NCI-H2081 (cell line): Measurements from ENCODE around the gene C1orf52.

Experiments used
- DNase-seq, 2 experiments: peaks; one replicate each; lab custom pipeline; 2025; lab: John Stamatoyannopoulos, UW

The C1orf52 gene

DNA sequence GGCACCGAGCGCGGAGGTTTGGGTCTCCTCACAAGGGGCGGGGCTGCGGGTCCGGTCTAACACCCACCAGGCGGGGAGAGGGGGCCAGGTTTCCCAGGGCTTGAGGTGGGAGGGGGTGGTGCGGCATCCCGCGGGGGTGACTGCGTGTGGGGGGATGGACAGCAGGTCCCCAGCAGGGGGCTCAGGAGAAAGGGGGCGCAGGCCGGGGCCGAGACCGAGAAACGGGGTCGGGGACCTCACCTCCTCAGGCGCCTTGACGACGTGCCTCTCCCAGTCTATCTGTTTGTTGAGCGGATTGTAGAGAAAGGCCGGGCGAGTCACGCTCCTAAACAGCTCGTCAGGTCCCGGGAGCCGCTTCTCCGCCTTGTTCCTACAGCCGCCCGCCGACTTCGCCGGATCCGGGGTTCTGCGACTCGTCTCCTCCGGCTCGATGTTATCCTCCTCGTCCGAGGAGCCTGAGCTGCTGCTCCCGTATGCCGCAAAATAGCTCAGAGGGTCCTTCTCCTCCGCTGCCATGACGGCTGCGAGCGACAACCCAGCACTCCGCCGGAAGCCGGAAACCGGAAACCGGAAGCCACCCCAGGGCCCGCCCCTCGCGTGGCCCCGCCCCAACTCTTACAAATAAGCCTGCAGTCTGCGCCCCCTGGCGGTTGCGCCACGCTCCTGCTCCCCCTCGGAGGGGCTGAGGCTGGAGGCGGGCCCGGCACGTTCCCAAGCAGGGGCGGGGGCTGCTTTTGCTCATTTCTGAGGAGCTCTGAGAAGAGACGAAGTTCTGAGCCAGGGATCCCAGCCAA lies at the start of gene C1orf52:
TSS of gene C1orf52 (minus strand) at position 545 of the 794 bp plus-strand sequence. CDS start at position 516, 29 bp downstream.
- peak; percentile 82 to 89 for DNase-seq

DNA sequence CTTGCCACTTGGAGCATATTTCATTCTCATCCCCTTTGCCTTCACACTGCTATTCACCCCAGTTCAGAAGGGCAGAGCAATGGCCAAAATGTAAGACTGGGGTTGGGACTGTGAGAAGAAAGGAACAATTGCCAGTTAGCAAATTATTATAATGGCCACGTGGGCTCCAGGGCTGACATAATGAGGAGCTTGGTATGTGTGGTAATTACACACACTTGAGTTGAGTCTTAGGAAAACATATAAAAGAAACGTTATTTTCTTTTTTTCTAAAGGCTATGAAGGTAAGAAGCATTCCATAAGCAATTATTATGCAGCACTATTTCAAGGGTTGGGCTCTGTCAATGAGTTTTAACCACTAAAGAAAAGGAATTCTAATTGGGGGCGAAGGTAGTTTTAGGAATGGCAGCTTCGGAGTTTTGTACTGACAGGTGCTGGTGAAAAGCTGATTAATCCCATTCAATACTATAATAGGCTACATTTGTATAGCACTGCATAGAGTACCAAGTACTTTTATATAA lies 49.4 kb upstream of the C1orf52 start:
- no peak for DNase-seq

DNA sequence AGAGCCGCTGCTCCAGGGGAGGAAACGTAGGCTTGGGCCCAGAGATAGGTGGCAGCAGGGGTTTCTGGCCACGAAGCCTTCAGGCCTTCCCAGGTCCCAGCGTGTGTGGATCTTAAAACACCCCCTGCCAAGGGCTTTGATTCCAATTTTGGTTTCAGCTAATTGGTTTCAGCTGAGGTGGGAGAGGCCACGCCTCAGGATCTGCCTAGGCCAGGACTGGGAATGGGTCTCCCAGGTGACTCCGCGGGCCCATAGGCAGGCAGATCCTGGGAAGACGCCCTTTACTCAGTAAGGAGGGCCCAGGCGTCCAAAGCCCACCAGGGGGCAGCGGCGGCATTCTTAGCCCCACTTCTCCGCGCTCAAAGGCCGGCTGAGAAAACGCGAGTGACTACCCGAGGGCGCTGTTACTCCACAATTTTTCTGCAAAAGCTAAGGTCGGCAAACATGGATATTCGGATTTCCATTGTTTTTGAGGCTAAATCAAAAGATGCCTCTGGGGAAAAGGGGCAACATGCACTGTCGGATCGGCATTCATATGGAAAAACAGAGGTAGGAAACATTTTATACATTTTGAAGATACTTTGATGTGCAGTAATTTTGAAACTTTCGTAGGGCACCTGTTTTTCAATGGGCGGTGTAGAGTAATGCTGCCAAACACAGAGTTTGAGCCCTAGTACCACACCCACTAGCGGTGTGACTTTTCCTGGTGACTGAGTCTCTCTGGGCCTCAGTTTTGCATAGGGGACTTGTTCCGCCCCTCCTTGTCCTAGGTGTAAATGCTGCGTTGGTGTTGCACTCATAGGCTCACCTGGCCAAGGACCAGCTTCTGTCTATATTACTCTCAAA lies 48.7 kb upstream of the C1orf52 start:
- DNase-seq = peak; percentile 18 to 22

DNA sequence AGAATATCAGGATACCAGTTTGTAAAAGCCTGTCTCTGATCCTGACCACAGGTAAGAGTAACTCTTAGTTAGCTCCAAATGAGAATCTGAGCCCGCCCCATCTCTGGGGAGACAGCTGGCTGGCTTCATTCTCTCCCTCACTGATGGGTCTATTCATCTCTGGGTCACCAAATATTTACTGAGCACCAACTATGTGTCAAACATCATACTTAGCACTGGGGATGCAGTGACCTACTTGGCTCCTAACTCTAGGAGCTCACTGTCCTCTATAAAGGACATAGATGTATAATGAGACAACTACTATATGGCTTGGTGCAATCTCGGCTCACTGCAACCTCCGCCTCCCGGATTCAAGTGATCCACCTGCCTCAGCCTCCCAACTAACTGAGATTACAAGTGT lies 46.8 kb upstream of the C1orf52 start:
- DNase-seq = no peak

- no peak for DNase-seq
Observed at GRCh38 chr1:85303440-85304162, 44.1 kb upstream of the C1orf52 start.

DNA sequence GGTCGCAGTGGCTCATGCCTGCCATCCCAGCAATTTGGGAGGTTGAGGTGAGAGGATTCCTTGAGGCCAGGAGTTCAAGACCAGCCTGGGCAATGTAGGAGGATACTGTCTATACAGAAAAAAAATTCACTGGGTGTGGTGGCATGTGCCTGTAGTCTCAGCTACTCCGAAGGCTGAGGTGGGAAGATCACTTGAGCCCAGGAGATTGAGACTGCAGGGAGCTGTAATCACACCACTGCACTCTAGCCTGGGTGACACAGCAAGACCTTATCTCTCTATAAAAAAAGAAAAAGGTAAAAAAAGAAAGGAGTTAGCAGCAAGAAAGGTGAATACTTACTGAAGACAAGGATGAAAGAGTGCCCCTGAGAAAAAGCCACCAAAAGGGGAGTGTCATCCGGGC lies 40.7 kb upstream of the C1orf52 start:
- DNase-seq = no peak

- peak; percentile 24 to 74 for DNase-seq
Observed at GRCh38 chr1:85297855-85298629, 38.6 kb upstream of the C1orf52 start.

DNA sequence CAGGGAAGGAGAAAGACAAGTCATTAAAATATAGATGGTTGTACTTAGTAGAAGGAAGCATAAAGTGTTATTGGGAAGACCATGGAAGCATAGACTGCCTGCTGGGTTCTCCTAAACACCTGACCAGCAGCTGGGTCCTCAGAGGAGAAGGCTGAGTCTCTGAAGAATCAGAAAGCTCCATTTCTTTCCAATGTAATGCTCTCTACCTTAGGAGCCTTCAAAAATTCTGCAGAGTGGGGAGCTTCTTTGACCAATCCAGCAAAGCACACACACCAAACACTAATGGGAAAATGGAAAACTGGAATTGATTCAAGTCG lies 38.0 kb upstream of the C1orf52 start:
- DNase-seq = no peak

- DNase-seq = no peak
Observed at GRCh38 chr1:85296980-85297379, 37.5 kb upstream of the C1orf52 start.

GRCh38 chr1:85295654-85296053 lies 36.2 kb upstream of the C1orf52 start:
- no peak for DNase-seq

GRCh38 chr1:85295006-85295431 lies 35.6 kb upstream of the C1orf52 start:
- no peak for DNase-seq

DNA sequence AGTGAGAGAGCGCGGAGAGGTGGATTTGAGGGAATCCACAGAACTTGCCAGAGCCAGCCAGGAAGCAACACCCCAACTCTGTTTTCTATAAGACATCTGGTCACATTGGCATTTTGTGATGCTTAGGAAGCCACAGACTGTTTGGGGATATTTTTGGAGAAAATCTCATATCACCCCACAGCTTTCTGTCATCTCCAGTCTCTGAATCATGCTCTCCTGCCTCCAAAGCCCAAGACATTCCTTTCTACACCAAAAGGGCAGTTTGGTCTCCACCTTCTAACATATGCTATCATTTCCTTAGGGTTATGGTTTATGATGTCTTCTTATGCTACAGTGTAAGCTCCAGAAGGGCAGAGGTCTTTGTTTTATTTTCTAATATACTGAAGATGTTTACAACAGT lies 31.4 kb upstream of the C1orf52 start:
- no peak for DNase-seq

- no peak for DNase-seq
Observed at GRCh38 chr1:85289848-85290335, 30.4 kb upstream of the C1orf52 start.

DNA sequence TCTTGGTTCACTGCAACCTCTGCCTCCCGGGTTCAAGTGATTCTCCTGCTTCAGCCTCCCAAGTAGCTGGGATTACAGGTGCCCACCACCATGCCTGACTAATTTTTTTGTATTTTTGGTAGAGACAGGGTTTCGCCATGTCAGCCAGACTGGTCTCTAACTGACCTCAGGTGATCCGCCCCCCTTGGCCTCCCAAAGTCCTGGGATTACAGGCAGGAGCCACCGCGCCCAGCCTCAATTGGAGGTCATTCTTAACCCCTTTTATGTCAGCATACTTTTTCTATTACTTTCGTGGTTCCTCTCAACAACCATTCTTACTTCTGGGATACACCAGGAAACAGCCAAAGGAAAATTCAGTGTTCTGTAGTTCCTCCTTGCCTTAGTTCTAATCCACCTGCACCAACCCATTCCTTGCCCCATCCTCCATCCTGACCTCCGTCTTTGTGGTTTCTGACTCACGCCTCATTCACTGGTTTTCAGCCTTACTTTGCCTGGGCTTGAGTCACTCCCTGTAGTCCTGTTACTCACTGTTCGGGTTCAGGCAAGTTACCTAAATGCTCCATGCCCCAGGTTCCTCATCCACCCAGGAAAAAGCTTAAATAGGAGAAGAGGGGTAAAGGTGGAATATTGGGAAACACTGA lies 29.9 kb upstream of the C1orf52 start:
- DNase-seq = no peak

DNA sequence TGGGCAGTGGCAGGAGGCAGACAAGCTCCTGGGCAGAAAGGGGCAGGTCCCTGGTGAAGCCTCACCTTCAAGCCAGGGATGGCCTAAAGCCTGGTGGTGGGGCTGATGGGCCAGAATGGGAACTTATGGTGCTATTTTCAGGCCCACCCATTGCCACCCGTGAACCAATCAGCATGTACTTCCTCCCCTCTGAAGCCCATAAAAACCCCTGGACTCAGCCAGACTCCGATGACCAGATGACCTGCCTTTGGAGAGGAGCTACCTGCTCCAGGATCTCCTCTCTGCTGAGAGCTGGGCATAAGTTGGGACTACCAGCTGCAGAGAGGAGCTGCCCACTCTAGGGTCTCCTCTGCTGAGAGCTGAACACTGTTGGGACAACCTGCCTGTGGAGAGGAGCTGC lies 24.7 kb upstream of the C1orf52 start:
- no peak for DNase-seq

DNA sequence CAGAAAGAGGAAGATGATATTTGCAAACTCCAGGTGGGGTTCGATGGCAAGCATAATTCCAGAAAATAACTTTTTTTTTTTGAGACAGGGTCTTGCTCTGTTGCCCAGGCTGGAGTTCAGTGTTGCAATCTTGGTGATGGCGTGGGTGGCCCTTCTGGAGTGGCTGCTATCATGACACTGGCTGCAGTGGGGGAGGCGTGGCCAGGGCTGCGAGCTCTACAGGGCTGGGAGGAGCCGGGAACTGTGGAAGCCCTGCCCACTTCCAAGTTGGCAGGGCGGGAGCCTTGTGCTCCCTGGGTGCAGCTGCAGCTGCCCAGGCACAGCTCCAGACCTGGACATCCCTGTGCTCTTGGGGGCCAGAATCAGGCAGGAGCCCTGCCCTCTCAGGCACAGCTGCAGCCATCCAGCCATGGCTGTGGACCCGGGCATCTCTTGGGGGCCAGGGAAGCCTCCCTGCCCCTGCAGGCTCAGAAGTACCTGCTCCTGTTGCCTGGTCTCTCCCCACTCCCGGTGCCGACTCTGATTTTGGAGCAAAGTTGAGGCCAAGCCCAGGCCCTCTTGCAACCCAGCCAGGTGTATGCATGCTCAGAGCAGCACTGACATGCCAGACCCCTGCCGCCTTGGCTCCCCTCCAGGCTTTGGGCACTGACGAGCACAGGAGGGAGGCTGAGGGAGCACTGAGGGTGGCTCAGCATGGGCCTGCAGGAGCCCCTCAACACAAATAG lies 24.2 kb upstream of the C1orf52 start:
- DNase-seq = no peak

DNA sequence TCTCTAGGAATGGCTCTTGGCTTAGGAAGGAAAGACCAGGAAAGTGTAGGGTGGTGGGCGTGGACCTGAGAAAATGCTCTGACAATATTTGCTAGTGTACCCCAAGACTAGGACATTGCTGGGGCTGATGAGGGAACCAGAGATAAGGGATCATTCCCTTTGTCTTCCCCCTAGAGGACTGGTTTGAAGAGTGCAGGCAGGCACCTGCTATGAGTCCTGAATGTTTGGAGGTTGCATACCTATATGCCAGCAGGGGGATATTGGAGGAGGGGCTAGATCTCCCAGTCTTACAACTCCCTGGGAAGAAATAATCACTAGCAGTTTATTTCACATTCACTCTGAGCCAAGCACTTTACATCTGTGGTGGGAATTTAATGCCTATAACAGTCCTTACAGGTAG lies 23.0 kb upstream of the C1orf52 start:
- no peak for DNase-seq

DNA sequence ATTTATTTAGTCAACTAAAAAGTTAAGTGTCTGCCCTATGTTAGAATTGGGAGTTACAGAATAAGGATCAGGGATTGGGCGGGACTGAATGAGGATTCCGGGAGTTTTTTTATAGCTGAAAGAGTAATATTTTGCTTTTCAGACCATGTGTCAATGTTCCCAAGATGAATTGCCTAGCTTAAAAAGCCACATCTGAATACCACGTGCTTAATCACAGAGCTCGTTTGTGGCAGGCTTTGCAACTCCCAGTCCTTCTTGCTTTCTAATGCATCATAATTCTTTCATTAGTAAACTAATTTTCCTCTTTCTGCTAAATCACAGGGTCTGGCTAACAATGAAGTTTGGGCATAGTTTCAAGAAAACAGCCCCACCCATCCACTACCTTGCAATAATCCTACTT lies 21.2 kb upstream of the C1orf52 start:
- DNase-seq = no peak

GRCh38 chr1:85279458-85280080 lies 20.1 kb upstream of the C1orf52 start:
- DNase-seq = no peak

- DNase-seq = no peak
Observed at GRCh38 chr1:85278853-85279314, 19.4 kb upstream of the C1orf52 start.
